GM18951 (cell line): ENCODE measurements around the gene FMNL2.

Source experiments
- POLR2A ChIP-seq: IDR thresholded peaks from 4 replicates; pipeline ENCODE4 v1.6.1; 2011; ENCODE audit warnings: mild to moderate bottlenecking; ENCODE audit not compliant: insufficient read length, insufficient read depth; ENCODE audit errors: extremely low read depth
- in situ Hi-C: fragments of 300-500 bp; cut with MboI; formaldehyde crosslinking; loops from one replicate; pipeline ENCODE4 v1.12.0; 2022; ENCODE audit warnings: low sequenced_read_pairs, mixed read lengths, inconsistent platforms; ENCODE audit not compliant: unreplicated experiment

FMNL2 gene

DNA sequence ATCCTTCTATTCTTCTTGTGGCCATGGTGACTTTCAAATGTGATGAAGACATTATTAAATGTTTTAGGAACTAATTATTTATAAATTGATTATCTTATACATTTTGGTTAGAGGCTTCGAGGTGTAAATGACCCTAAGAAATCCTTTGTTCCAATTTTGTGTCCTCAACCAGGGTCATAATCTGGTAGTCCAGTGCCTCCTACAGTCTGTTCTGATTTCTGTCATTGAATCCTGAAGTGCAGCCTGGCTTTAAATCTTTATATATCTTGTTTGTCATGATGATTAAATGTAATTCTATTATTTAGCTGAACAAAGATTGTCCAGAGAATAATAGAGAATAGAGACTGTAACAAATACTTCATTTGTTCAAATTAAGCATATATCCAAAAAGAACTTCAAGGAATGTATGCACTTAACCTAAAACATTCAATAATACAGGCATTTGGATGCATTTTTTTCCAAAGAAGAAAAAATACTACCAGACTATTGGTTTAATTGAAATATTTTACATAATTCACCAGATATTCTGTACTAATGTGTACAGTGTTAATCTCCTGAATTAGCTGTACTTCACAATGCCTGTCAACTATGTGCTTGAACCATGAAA lies 292.5 kb downstream of the FMNL2 start:
- TF ChIP-seq POLR2A, result no peak
- in situ Hi-C loops, result no loop called here

DNA sequence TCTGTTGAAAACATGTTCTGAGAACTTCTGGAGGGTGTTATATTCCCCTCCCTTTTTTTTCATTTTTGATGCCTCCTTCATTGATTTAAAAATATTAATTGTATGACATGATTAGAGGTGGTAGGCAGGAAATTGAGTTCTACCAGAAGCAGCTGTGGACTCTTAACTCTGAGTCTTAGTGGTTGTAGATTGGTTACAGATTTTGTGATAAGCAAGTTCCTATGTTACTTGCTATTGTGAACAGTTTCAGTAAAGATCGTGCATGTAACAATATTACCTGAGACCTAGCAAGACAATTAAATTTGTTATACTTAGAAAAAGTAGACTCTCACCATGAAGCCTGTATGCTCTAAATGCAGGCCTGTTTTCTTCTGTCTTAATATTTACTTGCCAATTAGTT lies 294.2 kb downstream of the FMNL2 start:
- in situ Hi-C loops, result no loop called here
- no peak for TF ChIP-seq POLR2A

DNA sequence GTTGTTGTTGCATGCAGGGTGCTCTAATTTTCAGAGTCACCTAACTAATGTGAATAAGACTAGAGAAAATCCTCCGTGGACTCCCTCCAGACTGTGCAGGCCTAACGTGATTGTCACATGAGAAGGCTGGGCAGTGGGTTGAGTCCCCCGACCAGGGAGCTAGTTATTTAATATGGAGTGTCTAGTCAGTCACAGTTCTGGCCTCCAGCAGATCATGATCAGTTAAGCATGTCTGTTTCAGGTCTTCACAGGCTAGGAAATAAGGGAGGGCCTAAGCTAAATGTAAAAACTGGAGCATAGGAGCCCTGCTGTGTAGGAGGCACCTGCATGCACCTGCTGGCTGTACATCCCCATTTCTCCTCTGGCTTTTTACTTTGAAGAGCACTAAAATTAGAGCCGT lies 295.5 kb downstream of the FMNL2 start:
- no peak for TF ChIP-seq POLR2A
- in situ Hi-C loops, result loop anchor here (5.0 to 10.0 kb wide), 2 partner anchors 438 to 586 kb away; no protein-coding TSS in a partner anchor

DNA sequence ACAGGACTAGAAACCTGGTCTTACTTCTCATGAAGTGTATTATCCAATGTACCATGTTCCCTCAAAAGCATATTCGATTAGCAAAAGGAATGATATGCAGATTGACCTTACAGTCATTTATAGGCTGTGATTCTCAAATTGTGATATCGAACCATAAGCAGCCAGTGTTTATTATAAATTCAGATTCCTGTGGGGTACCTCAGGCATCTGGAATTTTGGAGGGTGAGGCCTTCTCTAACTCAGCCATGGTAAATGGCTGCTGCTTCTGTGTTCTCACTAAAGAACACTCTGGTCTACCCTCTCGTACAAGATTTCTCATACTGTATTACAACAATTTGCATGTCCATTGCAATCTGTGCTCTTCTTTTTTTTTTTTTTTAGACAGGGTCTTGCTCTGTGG lies 297.8 kb downstream of the FMNL2 start:
- in situ Hi-C loops, result loop anchor here (5.0 to 10.0 kb wide), 2 partner anchors 440 to 588 kb away; no protein-coding TSS in a partner anchor
- TF ChIP-seq POLR2A, result no peak

DNA sequence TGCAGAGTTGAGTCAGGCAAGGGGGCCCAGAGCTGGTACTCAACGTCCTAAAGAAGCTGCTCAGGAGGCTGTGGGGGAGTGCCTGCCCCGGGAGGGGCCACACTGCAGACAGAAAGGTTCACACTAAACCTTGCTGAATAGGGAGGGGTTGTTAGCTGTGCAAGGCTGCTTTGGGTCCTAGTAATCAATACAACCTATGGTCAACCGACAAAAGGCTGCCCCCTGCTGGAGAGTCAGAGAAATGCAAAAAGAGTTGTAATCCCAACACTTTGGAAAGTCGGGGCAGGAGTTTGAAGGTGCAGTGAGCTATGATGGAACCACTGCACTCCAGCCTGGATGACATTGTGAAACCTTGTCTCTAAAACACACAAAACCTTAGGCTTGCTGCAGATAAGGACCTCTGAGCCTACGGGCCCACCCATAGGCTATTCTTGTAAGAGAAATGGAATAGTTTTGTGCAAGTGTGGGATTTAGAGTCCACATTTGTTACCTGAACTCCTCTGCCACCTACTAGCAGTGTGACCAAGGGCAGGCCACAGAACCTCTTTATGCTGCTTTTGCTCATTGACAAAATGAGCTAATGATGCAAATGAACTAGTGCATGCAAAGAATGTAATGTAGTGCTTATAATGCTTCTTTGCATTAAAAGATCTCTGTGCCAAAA lies 300.8 kb downstream of the FMNL2 start:
- TF ChIP-seq POLR2A, result no peak

DNA sequence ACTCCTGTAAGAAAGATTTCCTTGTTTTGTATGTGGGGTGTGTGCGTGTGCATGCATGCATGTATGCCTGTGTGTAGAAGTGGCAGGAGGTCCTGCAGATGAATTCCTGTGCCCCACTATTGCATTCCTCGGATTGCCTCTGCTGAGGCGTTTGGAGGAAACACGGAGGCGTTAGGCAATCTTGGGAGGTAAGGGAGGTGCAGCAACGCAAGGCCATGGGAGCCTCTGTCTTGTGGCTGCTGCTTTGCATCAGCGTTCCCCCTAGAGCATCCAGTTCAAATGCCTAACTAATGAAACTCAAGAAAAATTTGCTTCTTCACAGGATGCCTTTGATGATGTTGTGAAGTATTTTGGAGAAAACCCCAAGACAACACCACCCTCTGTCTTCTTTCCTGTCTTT lies 302.3 kb downstream of the FMNL2 start:
- in situ Hi-C loops, result loop anchor here (10.0 kb wide), 1 partner anchor 592 kb away; no protein-coding TSS in a partner anchor

More for the DNA sequence above, 300.8 kb downstream of the FMNL2 start:
- in situ Hi-C loops, result loop anchor here (10.0 kb wide), 1 partner anchor 591 kb away; no protein-coding TSS in a partner anchor

DNA sequence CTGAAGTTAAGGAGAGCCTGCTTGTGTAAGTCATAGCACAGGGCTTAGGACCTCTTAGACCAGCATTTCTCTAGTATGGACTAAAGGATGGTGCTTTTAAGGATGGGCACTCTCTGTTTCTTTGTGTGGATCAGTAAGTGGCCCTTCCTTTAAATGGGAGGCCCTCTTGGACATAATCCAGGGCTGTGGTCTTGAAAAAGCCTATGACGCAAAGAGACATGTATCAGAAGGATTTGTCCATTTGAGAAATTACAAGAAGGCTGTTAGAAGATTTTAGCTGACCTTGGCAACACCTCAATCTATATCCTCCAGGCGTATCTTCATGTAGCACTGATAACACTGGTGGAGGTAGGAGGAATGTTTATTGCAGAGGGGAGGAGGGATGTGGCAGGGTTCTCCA lies 303.1 kb downstream of the FMNL2 start:
- in situ Hi-C loops, result loop anchor here (10.0 kb wide), 1 partner anchor 593 kb away; no protein-coding TSS in a partner anchor
- TF ChIP-seq POLR2A, result no peak

More for the DNA sequence above, 302.3 kb downstream of the FMNL2 start:
- no peak for TF ChIP-seq POLR2A

DNA sequence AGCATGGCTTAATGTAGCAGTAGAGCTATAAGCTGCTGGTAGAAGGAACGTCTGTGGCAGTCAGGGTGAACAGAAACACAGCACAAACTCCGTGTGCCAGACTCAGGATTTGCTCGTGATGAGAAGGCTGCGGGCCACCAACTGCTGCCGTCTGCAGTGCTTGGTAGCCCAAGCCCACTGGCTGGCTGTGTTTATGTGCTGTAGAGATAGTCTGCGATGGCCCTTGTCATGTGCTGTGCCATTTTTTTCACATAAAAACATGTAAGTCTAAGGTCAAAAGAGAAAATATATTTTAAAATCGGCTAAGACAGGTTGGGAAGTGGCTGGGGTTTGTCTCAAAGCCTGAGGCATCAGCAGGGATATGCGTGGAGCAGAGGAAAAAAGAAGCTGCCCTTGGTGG lies 303.6 kb downstream of the FMNL2 start:
- TF ChIP-seq POLR2A, result no peak
- in situ Hi-C loops, result loop anchor here (10.0 kb wide), 1 partner anchor 594 kb away; no protein-coding TSS in a partner anchor

DNA sequence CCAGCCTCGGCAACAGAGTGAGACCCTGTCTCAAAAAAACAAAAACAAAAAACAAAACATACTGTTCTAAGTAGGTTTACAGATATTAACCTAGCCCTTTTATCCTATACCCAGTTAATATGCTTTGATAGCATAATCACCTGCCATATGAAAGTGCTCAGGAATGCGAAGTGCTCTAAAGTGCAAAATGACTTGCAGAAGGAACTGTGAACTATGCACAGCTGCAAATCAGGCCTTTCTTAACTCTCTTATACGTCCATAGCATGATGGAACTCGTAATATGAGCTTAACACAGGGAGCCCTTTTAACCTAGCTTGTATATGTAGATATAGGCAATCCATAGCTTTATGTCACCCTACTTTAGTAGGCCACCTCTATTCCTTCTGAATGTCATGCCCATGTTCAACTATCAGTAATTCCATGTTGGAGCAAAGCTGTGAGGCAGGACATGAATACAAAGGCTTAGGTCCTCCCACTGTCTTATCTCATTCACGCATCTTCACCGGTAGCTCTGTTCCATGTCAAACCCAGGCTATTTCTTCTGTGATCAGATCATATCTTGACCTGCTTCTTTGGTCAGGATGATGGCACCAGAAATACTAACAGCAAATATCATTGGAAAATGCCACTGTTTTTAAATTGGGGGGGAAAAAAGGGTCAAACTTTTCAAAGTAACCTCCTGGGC lies 309.4 kb downstream of the FMNL2 start:
- in situ Hi-C loops, result no loop called here
- TF ChIP-seq POLR2A, result no peak

DNA sequence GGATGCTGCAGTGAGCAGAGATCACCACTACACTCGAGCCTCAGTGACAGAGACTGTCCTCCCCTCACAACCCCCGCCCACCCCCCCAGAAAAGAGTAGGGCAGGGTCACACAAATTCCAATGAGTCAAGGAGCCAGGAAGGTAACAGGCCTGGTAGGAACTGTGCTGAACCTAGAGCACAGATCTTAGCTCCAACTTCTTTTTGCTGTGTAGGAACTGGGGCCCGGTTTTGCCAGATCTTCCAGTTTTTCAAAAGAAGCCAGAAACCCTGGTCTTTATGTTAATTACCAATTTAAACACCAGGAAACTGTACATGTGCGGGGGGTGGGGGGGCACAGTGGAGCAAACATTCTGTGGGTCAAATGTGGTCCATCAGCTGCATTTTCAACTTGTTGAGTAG lies 311.3 kb downstream of the FMNL2 start:
- no peak for TF ChIP-seq POLR2A
- in situ Hi-C loops, result no loop called here

DNA sequence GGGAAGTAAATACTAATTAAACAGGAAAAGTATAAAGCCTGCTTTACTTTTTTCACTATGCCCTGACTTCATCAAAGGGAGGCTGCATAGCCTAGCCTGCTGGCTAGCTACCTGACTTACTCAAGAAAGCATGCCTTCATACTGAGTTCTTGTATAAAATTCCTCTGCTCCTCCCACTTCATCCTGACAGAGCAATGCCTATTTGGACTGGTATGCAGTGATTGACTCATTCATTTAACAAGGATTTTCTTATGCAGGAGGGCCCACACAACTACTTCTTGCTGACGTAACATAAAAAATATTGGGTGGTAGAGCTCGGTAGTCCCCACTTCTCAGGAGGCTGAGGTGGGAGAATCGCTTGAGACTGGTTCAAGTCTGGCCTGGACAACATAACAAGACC lies 311.8 kb downstream of the FMNL2 start:
- in situ Hi-C loops, result no loop called here

DNA sequence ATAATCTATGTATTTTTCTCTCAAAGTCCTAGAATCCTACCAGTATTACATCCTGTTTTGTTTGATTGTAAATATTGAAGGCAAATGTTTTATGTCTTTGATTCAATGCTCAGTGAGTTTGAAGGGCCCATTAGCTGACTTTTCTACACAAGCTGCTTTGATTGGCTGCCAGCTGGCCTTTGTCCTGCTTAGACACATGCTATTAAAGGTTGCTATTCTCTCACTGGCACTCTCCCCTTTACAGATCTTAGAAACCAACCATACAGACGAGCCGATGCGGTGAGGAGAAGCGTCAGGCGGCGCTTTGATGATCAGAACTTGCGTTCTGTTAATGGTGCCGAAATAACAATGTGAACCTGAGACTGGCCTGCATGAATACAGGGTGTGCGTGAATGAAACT lies 312.6 kb downstream of the FMNL2 start:
- in situ Hi-C loops, result no loop called here
- no peak for TF ChIP-seq POLR2A

More for the DNA sequence above, 311.8 kb downstream of the FMNL2 start:
- TF ChIP-seq POLR2A, result no peak

DNA sequence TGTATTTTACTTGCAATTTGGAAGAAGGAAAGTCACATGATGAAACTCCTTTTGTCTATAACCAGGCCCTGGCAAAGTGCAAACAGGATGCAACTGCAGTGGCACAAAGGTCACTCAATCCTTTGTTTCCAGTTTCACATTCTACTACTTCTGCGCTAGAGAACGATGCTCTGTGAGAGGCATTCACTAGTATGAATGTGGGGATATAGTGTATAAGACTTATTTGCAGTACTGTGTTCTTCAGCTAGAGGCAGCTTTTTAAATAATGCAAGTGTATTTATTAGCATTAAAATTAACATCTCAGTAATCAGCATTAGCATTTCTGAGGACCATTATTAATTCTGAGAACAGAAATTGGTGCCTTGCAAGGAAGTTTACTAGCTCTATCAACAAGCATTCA lies 313.4 kb downstream of the FMNL2 start:
- in situ Hi-C loops, result no loop called here
- no peak for TF ChIP-seq POLR2A
